Liver (tissue), 9 donors: Measurements from ENCODE around the gene ZNF287. TPM values are rescaled to one million over a fixed set of nuclear protein-coding genes. Genes with fewer than 3 reads are reported as not detected.

Source experiments
- DNase-seq: peaks from one replicate; pipeline ENCODE4 v3.0.0-alpha.2; 2017; ENCODE audit warnings: low spot score
- H3K27ac ChIP-seq, 2 donors: one replicate each; pipeline ENCODE4 v1.7.0; 2013; ENCODE audit warnings: inconsistent platforms in 2 of 2, low read length in 2 of 2, control low read depth in 1 of 2, low read depth in 1 of 2, mild to moderate bottlenecking in 1 of 2
- H3K27me3 ChIP-seq, 4 donors: one replicate each; pipeline versions ENCODE4 v1.6.1 to v1.7.0; 2013; ENCODE audit warnings: low read length in 3 of 4, inconsistent platforms in 1 of 4, mild to moderate bottlenecking in 1 of 4, moderate library complexity in 1 of 4; ENCODE audit not compliant: control insufficient read depth in 4 of 4, insufficient read depth in 4 of 4
- H3K36me3 ChIP-seq, 4 donors: one replicate each; pipeline versions ENCODE4 v1.6.1 to v1.7.0; 2013; ENCODE audit warnings: low read length in 3 of 4, mild to moderate bottlenecking in 3 of 4, low read depth in 1 of 4, moderate library complexity in 1 of 4; ENCODE audit not compliant: control insufficient read depth in 4 of 4, insufficient read depth in 3 of 4
- H3K4me1 ChIP-seq, 4 donors: one replicate each; pipeline versions ENCODE4 v1.6.1 to v1.7.0; 2013; ENCODE audit warnings: low read length in 3 of 4, mild to moderate bottlenecking in 3 of 4, moderate library complexity in 1 of 4; ENCODE audit not compliant: control insufficient read depth in 4 of 4, insufficient read depth in 4 of 4
- H3K4me3 ChIP-seq, 3 donors: one replicate each; pipeline versions ENCODE4 v1.6.1 to v1.7.0; 2013; ENCODE audit warnings: low read length in 3 of 3, control low read depth in 1 of 3, low read depth in 1 of 3, mild to moderate bottlenecking in 1 of 3
- H3K9ac ChIP-seq, 2 donors: one replicate each; pipeline ENCODE4 v1.7.0; 2013; ENCODE audit warnings: low read length in 2 of 2, mild to moderate bottlenecking in 2 of 2, moderate library complexity in 2 of 2, control low read depth in 1 of 2, low read depth in 1 of 2
- H3K9me3 ChIP-seq, 4 donors: one replicate each; pipeline versions ENCODE4 v1.6.1 to v1.7.0; 2013; ENCODE audit warnings: low read length in 3 of 4; ENCODE audit not compliant: control insufficient read depth in 4 of 4
- EGR1 ChIP-seq, 2 donors: IDR thresholded peaks; 2 replicates each; pipeline ENCODE4 v1.6.1; 2016 to 2018; ENCODE audit warnings: antibody characterized with exemption in 2 of 2, low read depth in 2 of 2
- FOXA1 ChIP-seq: IDR thresholded peaks from 2 replicates; pipeline ENCODE4 v1.6.1; 2016; ENCODE audit warnings: antibody characterized with exemption
- FOXA2 ChIP-seq: IDR thresholded peaks from 2 replicates; pipeline ENCODE4 v1.6.1; 2016; ENCODE audit warnings: antibody characterized with exemption
- GABPA ChIP-seq, 2 donors: IDR thresholded peaks in 1 of 2; conservative IDR thresholded peaks in 1 of 2; 2 replicates each; pipeline ENCODE4 v1.6.1; 2016; ENCODE audit warnings: antibody characterized with exemption in 2 of 2, mild to moderate bottlenecking in 1 of 2, moderate library complexity in 1 of 2
- HNF4A ChIP-seq, 2 donors: conservative IDR thresholded peaks; 2 replicates each; pipeline ENCODE4 v1.6.1; 2016; ENCODE audit warnings: antibody characterized with exemption in 2 of 2, mild to moderate bottlenecking in 2 of 2
- HNF4G ChIP-seq: IDR thresholded peaks from 2 replicates; pipeline ENCODE4 v1.6.1; 2016; ENCODE audit warnings: antibody characterized with exemption
- JUND ChIP-seq, 2 donors: IDR thresholded peaks; 2 replicates each; pipeline ENCODE4 v1.6.1; 2016; ENCODE audit warnings: antibody characterized with exemption in 2 of 2
- NR2F2 ChIP-seq: IDR thresholded peaks from 2 replicates; pipeline ENCODE4 v1.6.1; 2016; ENCODE audit warnings: antibody characterized with exemption
- RAD21 ChIP-seq, 2 donors: IDR thresholded peaks; 2 replicates each; pipeline ENCODE4 v1.6.1; 2016; ENCODE audit warnings: antibody characterized with exemption in 2 of 2, mild to moderate bottlenecking in 2 of 2
- RXRA ChIP-seq, 2 donors: IDR thresholded peaks; 2 replicates each; pipeline ENCODE4 v1.6.1; 2017 to 2018; ENCODE audit warnings: antibody characterized with exemption in 2 of 2, mild to moderate bottlenecking in 1 of 2
- SP1 ChIP-seq: IDR thresholded peaks from 2 replicates; pipeline ENCODE4 v1.6.1; 2018; ENCODE audit warnings: antibody characterized with exemption, mild to moderate bottlenecking
- TAF1 ChIP-seq: conservative IDR thresholded peaks from 2 replicates; pipeline ENCODE4 v1.6.1; 2016; ENCODE audit warnings: antibody characterized with exemption, mild to moderate bottlenecking
- YY1 ChIP-seq: IDR thresholded peaks from 2 replicates; pipeline ENCODE4 v1.6.1; 2016; ENCODE audit warnings: antibody characterized with exemption, mild to moderate bottlenecking
- WGBS: extraction: QIAGEN DNeasy Blood & Tissue Kit; methylation state at CpG from one replicate; pipeline ENCODE4 v1.1.7; 2013; 5-methylcytosine and 5-hydroxymethylcytosine counted together
- polyA plus RNA-seq, 2 donors: library from polyadenylated mRNA; stranded (reverse) in 1 of 2; unstranded in 1 of 2; fragments of 200-250 nt in 1 of 2; fragments of >200 nt in 1 of 2; fragmentation: Nextera tagmentation in 1 of 2; extraction: Ambion mirVana in 1 of 2; gene quantifications; one replicate each; pipeline versions ENCODE4 v1.2.1 to v1.2.3, GENCODE V29; 2013 to 2015
- total RNA-seq, 2 donors: library from RNA; depleted of rRNA; stranded (reverse); fragments of >200 nt; gene quantifications; one replicate each; pipeline ENCODE4 v1.2.3, GENCODE V29; 2014
- TF ChIP-seq, protein P1 (sequence below): IDR thresholded peaks from 2 replicates; pipeline ENCODE4 v1.6.1; 2016; ENCODE audit warnings: antibody characterized with exemption
- TF ChIP-seq, protein P2 (sequence below): IDR thresholded peaks from 2 replicates; pipeline ENCODE4 v1.6.1; 2016; ENCODE audit warnings: antibody characterized with exemption
- TF ChIP-seq, protein P3 (sequence below): IDR thresholded peaks from 2 replicates; pipeline ENCODE4 v1.6.1; 2016; ENCODE audit warnings: antibody characterized with exemption, mild to moderate bottlenecking
- TF ChIP-seq, protein P4 (sequence below): IDR thresholded peaks from 2 replicates; pipeline ENCODE4 v1.6.1; 2016; ENCODE audit warnings: antibody characterized with exemption
- donor health status: healthy.
- donor health status: healthy.
- donor health status: healthy.
- donor health status: healthy.
- donor health status: healthy.

Gene ZNF287
- total and polyA plus RNA-seq, 4 donors, result 0.40 to 1.2 (median 0.82) TPM

DNA sequence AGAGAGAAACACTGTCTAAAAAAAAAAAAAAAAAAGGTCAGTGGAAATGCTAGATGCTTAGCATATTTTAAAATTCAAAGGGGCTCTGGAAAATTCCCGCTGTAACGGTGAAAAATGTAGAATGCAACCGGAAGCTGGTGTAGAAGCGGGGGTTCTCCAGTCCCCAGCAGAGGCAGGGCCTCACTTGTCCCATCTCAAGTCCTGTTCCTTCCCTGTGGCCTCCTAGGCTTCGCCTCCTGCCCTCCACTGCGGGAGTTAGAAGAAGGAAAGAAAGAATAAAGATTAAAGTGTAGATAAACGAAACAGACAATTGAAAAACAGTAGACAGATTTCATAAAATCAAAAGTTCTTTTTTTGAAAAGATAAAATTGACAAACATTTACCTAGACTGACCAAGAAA, 14.8 kb upstream of the ZNF287 start (continued):
- TF ChIP-seq, protein P1, sequence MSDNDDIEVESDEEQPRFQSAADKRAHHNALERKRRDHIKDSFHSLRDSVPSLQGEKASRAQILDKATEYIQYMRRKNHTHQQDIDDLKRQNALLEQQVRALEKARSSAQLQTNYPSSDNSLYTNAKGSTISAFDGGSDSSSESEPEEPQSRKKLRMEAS, result no peak
- no peak for TF ChIP-seq FOXA2

DNA sequence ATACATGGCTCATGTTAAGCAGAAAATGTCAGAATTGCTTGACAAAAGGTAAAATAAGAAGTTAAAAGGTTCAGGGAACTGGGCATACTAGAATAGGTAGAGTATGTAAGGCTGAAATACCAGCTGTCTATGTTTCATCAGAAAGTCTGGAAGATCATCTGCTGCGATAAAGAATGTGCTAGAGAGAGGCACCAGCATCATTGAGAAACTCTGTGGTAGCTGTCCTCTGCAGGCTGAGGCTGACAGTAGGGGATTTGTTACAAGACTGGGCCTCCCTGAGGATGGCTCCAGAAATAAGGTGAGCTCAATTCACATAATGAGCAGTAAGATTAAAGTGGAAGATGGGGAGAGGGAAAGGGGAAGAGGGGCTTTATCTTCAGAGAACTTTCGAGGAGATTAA, 4.5 kb upstream of the ZNF287 start:
- no peak for DNase-seq
- H3K9ac ChIP-seq, result no peak overlapping the region
- TF ChIP-seq, protein P2, sequence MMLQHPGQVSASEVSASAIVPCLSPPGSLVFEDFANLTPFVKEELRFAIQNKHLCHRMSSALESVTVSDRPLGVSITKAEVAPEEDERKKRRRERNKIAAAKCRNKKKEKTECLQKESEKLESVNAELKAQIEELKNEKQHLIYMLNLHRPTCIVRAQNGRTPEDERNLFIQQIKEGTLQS, result no peak
- TF ChIP-seq, protein P3, sequence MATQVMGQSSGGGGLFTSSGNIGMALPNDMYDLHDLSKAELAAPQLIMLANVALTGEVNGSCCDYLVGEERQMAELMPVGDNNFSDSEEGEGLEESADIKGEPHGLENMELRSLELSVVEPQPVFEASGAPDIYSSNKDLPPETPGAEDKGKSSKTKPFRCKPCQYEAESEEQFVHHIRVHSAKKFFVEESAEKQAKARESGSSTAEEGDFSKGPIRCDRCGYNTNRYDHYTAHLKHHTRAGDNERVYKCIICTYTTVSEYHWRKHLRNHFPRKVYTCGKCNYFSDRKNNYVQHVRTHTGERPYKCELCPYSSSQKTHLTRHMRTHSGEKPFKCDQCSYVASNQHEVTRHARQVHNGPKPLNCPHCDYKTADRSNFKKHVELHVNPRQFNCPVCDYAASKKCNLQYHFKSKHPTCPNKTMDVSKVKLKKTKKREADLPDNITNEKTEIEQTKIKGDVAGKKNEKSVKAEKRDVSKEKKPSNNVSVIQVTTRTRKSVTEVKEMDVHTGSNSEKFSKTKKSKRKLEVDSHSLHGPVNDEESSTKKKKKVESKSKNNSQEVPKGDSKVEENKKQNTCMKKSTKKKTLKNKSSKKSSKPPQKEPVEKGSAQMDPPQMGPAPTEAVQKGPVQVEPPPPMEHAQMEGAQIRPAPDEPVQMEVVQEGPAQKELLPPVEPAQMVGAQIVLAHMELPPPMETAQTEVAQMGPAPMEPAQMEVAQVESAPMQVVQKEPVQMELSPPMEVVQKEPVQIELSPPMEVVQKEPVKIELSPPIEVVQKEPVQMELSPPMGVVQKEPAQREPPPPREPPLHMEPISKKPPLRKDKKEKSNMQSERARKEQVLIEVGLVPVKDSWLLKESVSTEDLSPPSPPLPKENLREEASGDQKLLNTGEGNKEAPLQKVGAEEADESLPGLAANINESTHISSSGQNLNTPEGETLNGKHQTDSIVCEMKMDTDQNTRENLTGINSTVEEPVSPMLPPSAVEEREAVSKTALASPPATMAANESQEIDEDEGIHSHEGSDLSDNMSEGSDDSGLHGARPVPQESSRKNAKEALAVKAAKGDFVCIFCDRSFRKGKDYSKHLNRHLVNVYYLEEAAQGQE, result no peak
- TF ChIP-seq NR2F2, result no peak
- TF ChIP-seq HNF4G, result no peak
- no peak for TF ChIP-seq TAF1
- TF ChIP-seq, protein P1, result no peak
- TF ChIP-seq YY1, result no peak
- TF ChIP-seq GABPA (IDR thresholded peaks at IDR 0.05 in 1 of 2, conservative IDR thresholded peaks at IDR 0.05 in 1 of 2), result no peak
- no peak for TF ChIP-seq FOXA2
- no peak for TF ChIP-seq EGR1 (IDR thresholded peaks at IDR 0.05; ENCODE audit: low read depth in 2 of 2)
- TF ChIP-seq HNF4A (conservative IDR thresholded peaks at IDR 0.05), result no peak
- no peak for TF ChIP-seq RAD21 (IDR thresholded peaks at IDR 0.05)
- H3K9me3 ChIP-seq, result peaks cover 4 to 10% (median 9%) of the 10 kb centered on the region in 4 donors
- H3K4me3 ChIP-seq, result no peak overlapping the region
- H3K27me3 ChIP-seq, result peaks cover 0 to 4% (median 2%) of the 10 kb centered on the region in 4 donors
- WGBS, result 77% methylated on average over 2 of the region's 2 CpGs
- H3K27ac ChIP-seq, result no peak overlapping the region
- H3K4me1 ChIP-seq, result peaks cover 0 to 3% (median under 1%) of the 10 kb centered on the region in 4 donors
- H3K36me3 ChIP-seq, result no peaks in the 10 kb centered on the region

DNA sequence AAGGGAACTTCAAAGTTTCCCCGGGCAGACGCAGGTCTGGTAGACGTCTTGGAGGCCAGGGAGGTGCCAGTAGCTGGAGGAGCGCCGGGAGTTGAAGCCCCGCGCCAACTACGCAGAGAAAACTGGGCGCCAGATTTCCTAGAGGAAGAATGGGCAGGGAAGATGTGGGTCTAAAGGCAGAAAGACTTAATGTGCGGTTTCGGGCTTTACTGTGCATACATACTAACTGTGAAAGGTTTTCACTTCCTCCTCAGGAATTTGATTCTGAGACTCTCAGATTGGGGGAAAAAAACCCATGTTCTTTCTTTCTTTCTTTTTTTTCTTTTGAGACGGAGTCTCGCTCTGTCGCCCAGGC, 331 bp upstream of the ZNF287 start:
- Histone ChIP-seq H3K27me3 (peaks cover 0 to 10% (median 2%) of the 10 kb centered on the region in 4 donors), H3K4me1 (peaks cover 0 to 3% (median 1%) of the 10 kb centered on the region in 4 donors), H3K27ac (no peak overlapping the region), H3K36me3 (no peaks in the 10 kb centered on the region), H3K4me3 (peak overlapping the region; percentile 56 to 69 (median 69)), H3K9me3 (peaks cover 6 to 14% (median 12%) of the 10 kb centered on the region in 4 donors), H3K9ac (no peak overlapping the region)
- WGBS, result 27% methylated on average over 14 of the region's 14 CpGs
- DNase-seq, result no peak
- TF ChIP-seq, protein P2, result no peak
- no peak for TF ChIP-seq GABPA (IDR thresholded peaks at IDR 0.05 in 1 of 2, conservative IDR thresholded peaks at IDR 0.05 in 1 of 2)
- TF ChIP-seq NR2F2, result no peak
- TF ChIP-seq HNF4A (conservative IDR thresholded peaks at IDR 0.05), result no peak
- TF ChIP-seq HNF4G, result no peak
- TF ChIP-seq EGR1 (IDR thresholded peaks at IDR 0.05; ENCODE audit: low read depth in 2 of 2), result no peak
- no peak for TF ChIP-seq FOXA1
- no peak for TF ChIP-seq JUND (IDR thresholded peaks at IDR 0.05)
- TF ChIP-seq RXRA (IDR thresholded peaks at IDR 0.05), result no peak
- TF ChIP-seq RAD21 (IDR thresholded peaks at IDR 0.05), result no peak
- TF ChIP-seq SP1, result no peak
- TF ChIP-seq, protein P3, result no peak
- no peak for TF ChIP-seq FOXA2
- TF ChIP-seq, protein P4, sequence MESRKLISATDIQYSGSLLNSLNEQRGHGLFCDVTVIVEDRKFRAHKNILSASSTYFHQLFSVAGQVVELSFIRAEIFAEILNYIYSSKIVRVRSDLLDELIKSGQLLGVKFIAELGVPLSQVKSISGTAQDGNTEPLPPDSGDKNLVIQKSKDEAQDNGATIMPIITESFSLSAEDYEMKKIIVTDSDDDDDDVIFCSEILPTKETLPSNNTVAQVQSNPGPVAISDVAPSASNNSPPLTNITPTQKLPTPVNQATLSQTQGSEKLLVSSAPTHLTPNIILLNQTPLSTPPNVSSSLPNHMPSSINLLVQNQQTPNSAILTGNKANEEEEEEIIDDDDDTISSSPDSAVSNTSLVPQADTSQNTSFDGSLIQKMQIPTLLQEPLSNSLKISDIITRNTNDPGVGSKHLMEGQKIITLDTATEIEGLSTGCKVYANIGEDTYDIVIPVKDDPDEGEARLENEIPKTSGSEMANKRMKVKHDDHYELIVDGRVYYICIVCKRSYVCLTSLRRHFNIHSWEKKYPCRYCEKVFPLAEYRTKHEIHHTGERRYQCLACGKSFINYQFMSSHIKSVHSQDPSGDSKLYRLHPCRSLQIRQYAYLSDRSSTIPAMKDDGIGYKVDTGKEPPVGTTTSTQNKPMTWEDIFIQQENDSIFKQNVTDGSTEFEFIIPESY, result no peak
- no peak for TF ChIP-seq TAF1
- no peak for TF ChIP-seq YY1
- TF ChIP-seq, protein P1, result no peak
